T-helper 2 cell treated with Interferon-gamma antibody and Interleukin-4, amounts not matched to agents 5 μg/mL and 100 μg/mL, for 36 hours (primary cell): Measurements from ENCODE around the gene PKHD1.
"Not testable (repeated sequence)": the region's sequence is repeated elsewhere in the genome, so short reads cannot be mapped to it uniquely, and the experiment has no call there.

Experiments
- DNase-seq: peaks from one replicate; pipeline ENCODE4 v3.0.0; 2021; ENCODE audit warnings: low spot score
- H3K27ac Mint-ChIP-seq: one replicate; pipeline ENCODE4 v1.8.0; 2021; ENCODE audit warnings: mild to moderate bottlenecking, mixed read lengths
- H3K27me3 Mint-ChIP-seq: one replicate; pipeline ENCODE4 v1.8.0; 2021; ENCODE audit warnings: low read depth, mixed read lengths
- H3K36me3 Mint-ChIP-seq: one replicate; pipeline ENCODE4 v1.8.0; 2021; ENCODE audit warnings: low read depth, mixed read lengths
- H3K4me1 Mint-ChIP-seq: one replicate; pipeline ENCODE4 v1.8.0; 2021; ENCODE audit warnings: low read depth, mixed read lengths
- H3K4me3 Mint-ChIP-seq: one replicate; pipeline ENCODE4 v1.8.0; 2022; ENCODE audit warnings: mild to moderate bottlenecking, moderate library complexity, mixed read lengths
- H3K9me3 Mint-ChIP-seq: one replicate; pipeline ENCODE4 v1.8.0; 2021; ENCODE audit warnings: mixed read lengths

Gene PKHD1

DNA sequence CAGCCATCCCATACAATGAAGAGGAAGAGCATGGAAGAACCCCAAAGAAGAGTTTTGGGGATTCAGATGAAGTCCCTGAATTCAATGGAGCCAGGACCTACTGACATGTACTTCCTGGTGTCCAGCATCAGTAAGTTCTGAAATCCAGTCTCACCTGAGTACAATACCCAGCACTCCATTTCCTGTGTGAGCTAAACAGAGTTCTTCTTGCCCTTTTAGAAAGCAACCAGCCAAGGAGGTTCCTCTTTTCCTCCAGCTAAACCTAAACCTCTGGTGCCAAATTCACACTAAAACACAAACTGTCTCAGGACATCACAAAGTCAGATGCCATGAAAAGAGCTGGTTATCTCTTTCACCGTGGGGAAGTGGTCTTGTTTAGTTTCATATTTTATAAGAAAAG is 71.5 kb downstream of the PKHD1 start:
- Mint-ChIP-seq H3K9me3 (no peaks in the 10 kb centered on the region), H3K27me3 (peaks cover 12% of the 10 kb centered on the region), H3K4me1 (no peaks in the 10 kb centered on the region), H3K27ac (no peak overlapping the region), H3K4me3 (no peak overlapping the region), H3K36me3 (no peaks in the 10 kb centered on the region)
- DNase-seq = no peak

DNA sequence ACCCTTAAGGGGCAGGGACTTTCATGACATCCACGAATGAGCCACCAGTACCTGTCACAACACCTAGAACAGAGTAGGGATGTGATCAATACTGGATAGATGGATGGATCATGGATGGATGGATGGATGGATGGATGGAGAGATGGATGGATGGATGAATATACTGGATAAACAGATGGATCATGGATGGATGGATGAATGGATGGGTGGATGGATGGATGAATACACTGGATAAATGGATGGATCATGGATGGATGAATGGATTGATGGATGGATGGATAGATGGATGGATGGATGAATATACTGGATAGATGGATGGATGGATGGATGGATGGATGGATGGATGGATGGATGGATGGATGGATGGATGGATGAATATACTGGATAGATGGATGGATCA is 73.0 kb downstream of the PKHD1 start:
- Mint-ChIP-seq H3K4me3 (no peak overlapping the region), H3K27ac (no peak overlapping the region), H3K4me1 (no peaks in the 10 kb centered on the region), H3K27me3 (peaks cover 4% of the 10 kb centered on the region), H3K9me3 (no peaks in the 10 kb centered on the region), H3K36me3 (no peaks in the 10 kb centered on the region)
- DNase-seq = no peak

DNA sequence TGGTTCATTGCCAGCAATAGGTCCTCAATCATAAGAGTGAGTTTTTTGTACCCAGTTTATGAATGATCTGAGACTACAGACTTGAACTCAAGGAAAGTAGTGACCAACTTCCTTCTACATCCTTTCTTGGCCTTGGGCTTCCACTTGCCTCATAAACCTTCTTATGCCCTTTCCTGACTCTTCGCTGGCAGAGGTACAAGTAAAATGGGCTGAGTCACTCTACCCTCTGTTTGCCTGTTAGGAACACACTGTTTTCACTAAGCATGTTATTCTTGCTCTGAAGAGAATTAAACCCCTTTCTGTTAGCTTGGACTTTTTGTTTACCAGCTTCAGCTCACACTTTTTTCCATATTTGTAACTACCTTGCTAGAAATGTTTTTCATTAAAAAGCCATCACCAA is 74.4 kb downstream of the PKHD1 start:
- H3K9me3 Mint-ChIP-seq = no peaks in the 10 kb centered on the region
- H3K27ac Mint-ChIP-seq = no peak overlapping the region
- H3K27me3 Mint-ChIP-seq = peaks cover 4% of the 10 kb centered on the region
- H3K4me1 Mint-ChIP-seq = no peaks in the 10 kb centered on the region
- H3K4me3 Mint-ChIP-seq = no peak overlapping the region
- no peaks in the 10 kb centered on the region for H3K36me3 Mint-ChIP-seq
- DNase-seq = no peak

DNA sequence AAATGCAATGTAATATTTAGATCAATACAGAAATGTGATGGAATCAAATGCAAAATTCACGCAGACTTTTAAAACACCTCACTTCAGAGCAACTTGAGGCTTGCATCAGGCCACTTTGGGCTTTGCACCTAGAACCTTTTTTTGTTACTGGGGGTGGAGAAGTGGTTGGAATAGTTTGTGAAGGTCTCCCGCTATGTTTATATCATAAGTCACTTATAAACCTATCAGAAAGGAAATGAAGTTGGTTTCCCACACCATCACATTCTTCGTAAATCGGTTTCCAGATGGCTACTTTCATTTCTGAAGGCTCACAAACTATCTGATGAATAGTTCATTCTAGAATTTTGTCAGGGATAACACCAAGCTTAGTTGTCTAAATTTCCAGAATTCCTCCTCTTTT is 74.8 kb downstream of the PKHD1 start:
- H3K4me1 Mint-ChIP-seq = no peaks in the 10 kb centered on the region
- H3K27me3 Mint-ChIP-seq = peaks cover 4% of the 10 kb centered on the region

DNA sequence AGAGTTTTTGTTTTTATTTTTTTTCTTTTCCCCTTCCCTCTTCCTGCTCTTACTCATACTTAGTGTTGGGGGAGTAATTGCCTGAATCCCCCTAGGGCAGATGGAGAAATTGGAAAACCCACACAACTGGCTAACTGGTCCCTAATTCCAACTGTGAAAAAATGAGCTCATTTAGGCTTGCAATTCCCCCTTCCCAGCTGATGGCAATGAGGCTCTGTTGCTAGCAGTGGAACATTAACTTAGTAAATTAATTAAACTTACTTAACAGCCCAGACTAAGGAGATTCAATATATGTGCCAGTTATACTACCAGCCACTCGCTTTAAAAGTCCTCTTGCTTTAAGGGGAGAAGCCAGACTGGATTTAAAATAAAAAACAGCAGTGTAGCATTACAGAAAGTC is 76.6 kb downstream of the PKHD1 start:
- H3K4me1 Mint-ChIP-seq = no peaks in the 10 kb centered on the region
- H3K36me3 Mint-ChIP-seq = no peaks in the 10 kb centered on the region
- H3K9me3 Mint-ChIP-seq = no peaks in the 10 kb centered on the region
- no peak for DNase-seq
- H3K4me3 Mint-ChIP-seq = no peak overlapping the region
- H3K27ac Mint-ChIP-seq = no peak overlapping the region
- peaks cover 4% of the 10 kb centered on the region for H3K27me3 Mint-ChIP-seq

More for the DNA sequence above, 74.8 kb downstream of the PKHD1 start:
- DNase-seq = no peak
- Mint-ChIP-seq H3K36me3 (no peaks in the 10 kb centered on the region), H3K4me3 (no peak overlapping the region), H3K9me3 (no peaks in the 10 kb centered on the region), H3K27ac (no peak overlapping the region)

DNA sequence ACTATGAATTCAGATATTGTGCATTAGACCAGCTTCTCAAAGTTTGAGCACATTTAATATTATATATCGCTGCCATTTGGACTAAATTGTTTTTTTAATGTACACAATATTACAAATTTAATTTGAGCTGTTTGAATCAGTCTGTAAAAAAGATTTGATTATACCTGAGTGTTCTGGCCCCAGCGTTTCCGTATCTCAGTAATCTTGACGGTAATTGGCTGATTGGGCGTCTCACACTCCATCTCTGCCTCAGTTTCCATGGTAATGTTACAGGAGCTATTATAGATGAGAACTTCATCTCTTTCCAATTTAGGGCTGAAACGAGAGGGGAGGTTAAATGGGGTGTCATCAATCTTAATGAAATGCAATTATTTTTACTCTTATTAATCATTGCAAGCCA is 77.3 kb downstream of the PKHD1 start:
- no peak overlapping the region for H3K4me3 Mint-ChIP-seq
- H3K36me3 Mint-ChIP-seq = no peaks in the 10 kb centered on the region
- peaks cover 4% of the 10 kb centered on the region for H3K27me3 Mint-ChIP-seq
- no peaks in the 10 kb centered on the region for H3K4me1 Mint-ChIP-seq
- DNase-seq = no peak
- H3K27ac Mint-ChIP-seq = no peak overlapping the region
- no peaks in the 10 kb centered on the region for H3K9me3 Mint-ChIP-seq

DNA sequence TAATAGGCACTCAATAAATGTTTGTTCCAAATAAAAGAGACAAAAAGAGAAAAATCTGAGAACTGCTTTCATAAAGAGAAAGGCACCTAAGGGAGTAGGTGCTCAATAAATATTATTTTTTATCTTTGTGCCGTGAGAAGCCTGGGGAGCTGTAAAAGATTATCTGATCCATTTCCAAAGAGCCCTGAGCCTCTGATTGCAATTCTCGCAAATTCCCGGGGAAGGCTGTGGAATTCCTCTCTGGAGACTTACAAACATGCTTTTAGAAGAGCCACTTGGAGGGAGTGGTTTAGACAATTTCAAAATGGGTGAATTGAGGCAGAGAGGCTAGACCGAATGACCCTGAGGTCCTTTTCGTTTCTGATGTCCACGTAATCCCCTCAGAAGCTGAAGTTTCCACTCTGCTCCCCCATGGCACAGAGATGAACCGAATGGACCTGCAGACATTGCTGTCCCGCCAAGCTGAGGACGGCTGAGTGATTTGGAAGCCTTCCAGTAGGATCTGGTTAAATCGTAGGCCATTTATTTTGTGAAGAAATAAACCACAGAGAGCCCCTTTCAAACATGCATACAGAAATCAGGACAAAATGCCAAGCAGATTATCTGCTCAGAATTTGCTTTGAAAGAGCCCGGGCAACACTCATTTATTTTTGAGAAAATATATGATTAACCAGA is 77.8 kb downstream of the PKHD1 start:
- DNase-seq = no peak
- Mint-ChIP-seq H3K4me3 (no peak overlapping the region), H3K27me3 (peaks cover 4% of the 10 kb centered on the region), H3K27ac (no peak overlapping the region), H3K9me3 (no peaks in the 10 kb centered on the region), H3K36me3 (no peaks in the 10 kb centered on the region), H3K4me1 (no peaks in the 10 kb centered on the region)

DNA sequence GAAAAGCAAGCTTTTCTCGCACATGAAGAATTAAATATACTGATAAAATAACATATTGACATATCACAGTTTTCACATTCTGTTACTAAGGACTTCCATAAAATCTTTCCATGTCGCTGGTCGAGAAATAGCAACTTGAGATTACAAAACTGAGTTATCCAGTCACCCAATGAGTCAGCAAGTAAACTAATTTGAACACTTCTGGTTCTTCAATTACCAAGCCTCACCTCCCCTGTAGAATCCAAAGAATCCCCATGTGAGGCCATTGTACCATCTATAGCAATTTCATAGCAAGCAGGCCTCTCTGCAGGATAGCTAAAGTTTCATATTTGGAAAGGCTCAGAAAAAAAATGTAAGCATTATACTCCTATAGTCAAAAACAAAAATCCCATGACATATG is 87.3 kb downstream of the PKHD1 start:
- no peak for DNase-seq
- H3K4me3 Mint-ChIP-seq = no peak overlapping the region
- peaks cover 2% of the 10 kb centered on the region for H3K27me3 Mint-ChIP-seq
- H3K27ac Mint-ChIP-seq = no peak overlapping the region
- H3K4me1 Mint-ChIP-seq = no peaks in the 10 kb centered on the region
- no peaks in the 10 kb centered on the region for H3K9me3 Mint-ChIP-seq
- H3K36me3 Mint-ChIP-seq = no peaks in the 10 kb centered on the region

DNA sequence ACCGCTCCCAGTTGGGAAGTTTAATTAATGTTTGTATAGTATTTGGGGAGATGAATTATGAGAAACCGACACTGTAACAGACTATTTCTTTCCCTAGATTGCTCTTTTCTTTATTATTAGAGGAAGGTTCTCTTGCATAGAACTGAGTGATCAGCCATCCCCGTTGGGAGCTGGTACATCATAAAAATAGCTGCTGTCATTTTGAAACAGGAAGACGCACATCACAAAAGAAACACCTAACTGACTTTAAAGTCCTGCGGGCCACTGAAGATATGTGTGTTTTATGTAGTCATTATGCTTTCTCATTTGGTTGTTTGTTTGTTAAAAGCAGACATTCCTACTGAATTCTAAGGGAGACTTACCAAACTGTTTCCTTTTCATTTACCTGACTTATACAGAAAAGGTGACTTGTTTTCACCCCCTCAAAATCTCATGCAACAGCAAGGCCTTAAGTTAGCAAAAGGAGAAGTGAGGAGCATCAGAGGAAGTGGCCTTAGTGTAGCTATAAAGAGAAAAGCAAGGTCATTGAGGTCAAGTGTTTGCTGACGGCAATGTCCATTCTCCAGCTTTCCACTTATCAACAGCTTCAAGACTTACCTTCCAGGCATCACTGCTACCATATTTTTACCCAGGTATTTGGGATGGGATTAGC is 91.0 kb downstream of the PKHD1 start:
- H3K36me3 Mint-ChIP-seq = no peaks in the 10 kb centered on the region
- H3K4me1 Mint-ChIP-seq = no peaks in the 10 kb centered on the region
- H3K4me3 Mint-ChIP-seq = no peak overlapping the region
- no peaks in the 10 kb centered on the region for H3K27me3 Mint-ChIP-seq
- H3K9me3 Mint-ChIP-seq = no peaks in the 10 kb centered on the region
- DNase-seq = no peak
- H3K27ac Mint-ChIP-seq = no peak overlapping the region

DNA sequence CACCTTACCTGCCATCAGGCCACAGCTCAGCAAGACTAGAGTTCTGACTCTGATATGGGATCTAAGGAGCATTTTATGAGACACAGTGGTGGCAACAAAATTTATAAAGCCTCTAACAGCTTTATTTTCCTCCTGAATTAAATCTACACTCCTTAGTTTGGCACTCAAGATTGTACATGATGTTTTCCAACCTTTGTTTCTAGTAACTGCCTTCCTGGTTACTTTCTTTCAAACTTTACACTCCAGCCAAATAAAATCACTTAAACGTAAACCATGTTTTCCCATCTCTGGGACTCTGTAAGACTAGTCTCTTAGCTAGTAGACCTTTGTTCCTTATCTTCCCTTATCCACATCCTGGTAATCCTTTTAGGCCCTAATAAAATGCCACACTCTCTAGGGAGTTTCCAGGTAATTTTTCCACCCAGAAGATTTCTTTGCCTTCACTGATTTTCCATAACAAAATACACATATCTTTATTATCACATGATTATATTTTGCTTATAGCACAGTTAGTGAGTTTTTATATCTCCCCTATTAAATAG is 92.1 kb downstream of the PKHD1 start:
- no peak overlapping the region for H3K4me3 Mint-ChIP-seq
- DNase-seq = no peak

DNA sequence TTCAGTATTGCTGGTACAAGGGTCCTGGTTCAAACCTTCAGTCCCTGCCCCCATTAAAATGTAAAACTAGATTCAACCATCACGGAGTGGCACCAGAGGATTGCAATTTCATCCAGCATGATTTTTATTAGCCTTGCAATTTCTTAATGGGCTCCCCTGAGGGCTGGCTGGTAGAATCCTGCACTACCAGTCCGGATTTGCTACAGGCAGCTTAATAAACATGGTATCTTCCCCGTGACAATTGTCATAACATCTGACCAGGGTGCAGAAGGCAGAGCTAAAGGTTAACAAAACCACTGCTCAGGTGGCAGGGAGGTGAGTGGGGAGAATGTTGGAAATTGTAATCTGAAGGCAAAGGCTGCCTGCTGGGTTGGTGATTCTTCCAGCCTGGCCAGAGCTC is 94.5 kb downstream of the PKHD1 start:
- Mint-ChIP-seq H3K4me1 (no peaks in the 10 kb centered on the region), H3K4me3 (no peak overlapping the region), H3K27me3 (peaks cover 2% of the 10 kb centered on the region), H3K9me3 (no peaks in the 10 kb centered on the region), H3K27ac (no peak overlapping the region), H3K36me3 (no peaks in the 10 kb centered on the region)
- no peak for DNase-seq

More for the DNA sequence above, 92.1 kb downstream of the PKHD1 start:
- H3K27ac Mint-ChIP-seq = no peak overlapping the region
- H3K36me3 Mint-ChIP-seq = no peaks in the 10 kb centered on the region
- H3K27me3 Mint-ChIP-seq = peaks cover 2% of the 10 kb centered on the region
- no peaks in the 10 kb centered on the region for H3K4me1 Mint-ChIP-seq
- H3K9me3 Mint-ChIP-seq = no peaks in the 10 kb centered on the region

DNA sequence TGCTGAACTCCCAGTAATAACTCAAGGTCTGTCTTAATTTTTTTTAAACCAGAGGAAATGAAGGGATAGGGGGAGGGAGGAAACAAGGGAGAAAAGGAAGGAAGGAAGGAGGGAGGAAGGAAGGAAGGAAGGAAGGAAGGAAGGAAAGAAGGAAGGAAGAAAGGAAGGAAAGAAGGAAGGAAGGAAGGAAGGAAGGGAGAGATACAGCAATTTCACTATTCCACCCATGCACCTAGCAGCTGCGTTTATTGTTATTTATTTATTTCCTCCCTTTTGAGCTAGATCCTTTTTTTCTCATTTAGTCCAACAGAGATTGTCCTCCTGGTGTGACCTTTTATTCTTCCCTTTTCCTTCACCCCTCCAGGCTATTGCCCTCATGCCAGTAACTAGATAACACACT is 97.6 kb downstream of the PKHD1 start:
- Mint-ChIP-seq H3K9me3 (no peaks in the 10 kb centered on the region), H3K27me3 (peaks cover 4% of the 10 kb centered on the region), H3K27ac (no peak overlapping the region), H3K4me3 (no peak overlapping the region), H3K4me1 (no peaks in the 10 kb centered on the region), H3K36me3 (no peaks in the 10 kb centered on the region)
- DNase-seq = no peak

DNA sequence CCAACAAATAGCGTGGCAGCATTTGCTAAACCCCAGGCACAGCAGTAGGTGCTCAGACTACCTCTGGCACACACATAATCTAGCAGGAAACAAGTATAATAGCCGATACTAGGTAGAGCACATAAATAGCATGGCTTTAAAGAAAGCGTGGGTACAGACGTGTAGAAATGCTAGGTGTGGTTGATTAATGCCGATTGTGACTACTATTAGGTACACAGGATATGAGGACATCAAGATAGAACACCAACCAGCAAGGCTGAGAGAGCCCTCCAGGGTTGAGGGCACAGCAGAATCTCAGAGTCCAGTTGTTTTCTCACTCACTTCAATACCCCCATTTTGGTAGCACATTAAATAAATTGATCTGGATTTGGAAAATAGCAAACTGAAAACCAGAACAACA is 100.5 kb downstream of the PKHD1 start:
- H3K36me3 Mint-ChIP-seq = no peaks in the 10 kb centered on the region
- DNase-seq = no peak
- H3K4me3 Mint-ChIP-seq = no peak overlapping the region
- H3K27ac Mint-ChIP-seq = no peak overlapping the region
- H3K4me1 Mint-ChIP-seq = no peaks in the 10 kb centered on the region
- H3K9me3 Mint-ChIP-seq = no peaks in the 10 kb centered on the region
- peaks cover 4% of the 10 kb centered on the region for H3K27me3 Mint-ChIP-seq

DNA sequence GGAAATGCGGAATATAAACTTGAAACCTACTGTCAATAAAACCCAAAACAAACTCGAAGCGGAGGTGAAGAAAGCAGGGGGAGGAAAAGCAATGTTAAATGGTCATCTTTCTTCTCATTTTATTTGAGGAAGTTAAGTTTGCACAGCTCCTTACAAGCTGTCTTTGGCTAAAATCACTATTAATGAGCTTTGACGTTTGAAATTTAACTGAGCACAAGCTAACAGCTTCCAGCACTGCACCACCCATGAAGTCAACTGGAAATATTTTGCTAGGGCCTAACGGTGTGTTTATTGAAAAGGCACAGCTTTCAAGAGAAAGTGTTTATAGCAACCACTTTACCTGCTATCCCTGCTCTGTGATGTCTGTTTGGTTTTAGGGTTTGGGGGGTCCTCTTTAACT is 103.8 kb downstream of the PKHD1 start:
- H3K4me1 Mint-ChIP-seq = no peaks in the 10 kb centered on the region
- no peak overlapping the region for H3K4me3 Mint-ChIP-seq
- DNase-seq = no peak
- no peaks in the 10 kb centered on the region for H3K36me3 Mint-ChIP-seq
- peaks cover 2% of the 10 kb centered on the region for H3K27me3 Mint-ChIP-seq
- no peak overlapping the region for H3K27ac Mint-ChIP-seq
- no peaks in the 10 kb centered on the region for H3K9me3 Mint-ChIP-seq

DNA sequence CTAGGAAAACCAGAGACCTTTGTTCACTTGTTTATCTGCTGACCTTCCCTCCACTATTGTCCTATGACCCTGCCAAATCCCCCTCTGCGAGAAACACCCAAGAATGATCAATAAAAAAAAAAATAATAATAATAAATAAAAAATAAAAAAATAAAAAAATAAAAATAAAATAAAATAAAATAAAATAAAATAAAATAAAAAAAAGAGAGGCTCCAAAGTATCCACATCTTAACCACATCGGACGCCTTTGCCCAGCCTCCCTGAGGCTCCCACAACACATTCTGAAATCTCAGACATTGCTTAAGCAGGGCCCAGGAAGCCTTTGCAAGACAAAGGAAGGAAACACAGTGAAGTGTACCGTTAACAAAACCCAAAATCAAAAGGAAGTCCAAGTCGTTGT is 104.7 kb downstream of the PKHD1 start:
- H3K9me3 Mint-ChIP-seq, H3K4me3 Mint-ChIP-seq, H3K27ac Mint-ChIP-seq, DNase-seq, H3K4me1 Mint-ChIP-seq, H3K27me3 Mint-ChIP-seq, H3K36me3 Mint-ChIP-seq: not testable (repeated sequence)
